Subcutaneous adipose tissue (tissue), 4 donors: ENCODE measurements around the gene ZNF678. TPM values are rescaled to one million over a fixed set of nuclear protein-coding genes. Genes with fewer than 3 reads are reported as not detected.

Source experiments
- total RNA-seq, 4 donors: library from RNA; depleted of rRNA; stranded (reverse); fragments of >200 nt; gene quantifications; one replicate each; pipeline ENCODE4 v1.1.0, GENCODE V29; 2016
- TF ChIP-seq, protein P1 (sequence below): fragments of 450-650 bp; IDR thresholded peaks from one replicate; pipeline ENCODE4 v1.5.1; 2016; ENCODE audit warnings: low read depth, mild to moderate bottlenecking, control low read depth, antibody characterized with exemption, moderate library complexity

ZNF678 gene
- total RNA-seq, 4 donors from 2014 or later, result 5.4 to 14.0 (median 10.6) TPM

DNA sequence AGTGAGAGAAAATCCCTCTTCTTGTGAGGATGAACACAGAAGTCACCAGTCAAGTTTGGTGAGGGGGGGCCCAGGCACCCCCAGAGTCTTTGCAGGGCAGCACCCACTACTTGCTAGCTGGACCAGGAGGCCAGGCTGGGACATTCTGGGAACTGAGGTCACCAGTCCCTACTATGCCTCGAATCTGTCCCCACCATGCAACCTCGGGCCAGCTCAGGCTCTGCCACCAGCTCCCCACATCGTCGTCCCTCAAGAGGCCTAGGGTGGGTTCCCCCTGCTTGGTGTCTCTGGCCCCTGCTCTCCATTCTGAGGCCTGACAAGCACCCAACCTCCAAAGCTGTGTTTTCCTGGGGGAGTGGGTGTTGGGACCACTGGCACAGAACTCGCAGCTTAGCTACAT is 22.2 kb upstream of the ZNF678 start:
- TF ChIP-seq, protein P1, sequence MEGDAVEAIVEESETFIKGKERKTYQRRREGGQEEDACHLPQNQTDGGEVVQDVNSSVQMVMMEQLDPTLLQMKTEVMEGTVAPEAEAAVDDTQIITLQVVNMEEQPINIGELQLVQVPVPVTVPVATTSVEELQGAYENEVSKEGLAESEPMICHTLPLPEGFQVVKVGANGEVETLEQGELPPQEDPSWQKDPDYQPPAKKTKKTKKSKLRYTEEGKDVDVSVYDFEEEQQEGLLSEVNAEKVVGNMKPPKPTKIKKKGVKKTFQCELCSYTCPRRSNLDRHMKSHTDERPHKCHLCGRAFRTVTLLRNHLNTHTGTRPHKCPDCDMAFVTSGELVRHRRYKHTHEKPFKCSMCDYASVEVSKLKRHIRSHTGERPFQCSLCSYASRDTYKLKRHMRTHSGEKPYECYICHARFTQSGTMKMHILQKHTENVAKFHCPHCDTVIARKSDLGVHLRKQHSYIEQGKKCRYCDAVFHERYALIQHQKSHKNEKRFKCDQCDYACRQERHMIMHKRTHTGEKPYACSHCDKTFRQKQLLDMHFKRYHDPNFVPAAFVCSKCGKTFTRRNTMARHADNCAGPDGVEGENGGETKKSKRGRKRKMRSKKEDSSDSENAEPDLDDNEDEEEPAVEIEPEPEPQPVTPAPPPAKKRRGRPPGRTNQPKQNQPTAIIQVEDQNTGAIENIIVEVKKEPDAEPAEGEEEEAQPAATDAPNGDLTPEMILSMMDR, result no peak

DNA sequence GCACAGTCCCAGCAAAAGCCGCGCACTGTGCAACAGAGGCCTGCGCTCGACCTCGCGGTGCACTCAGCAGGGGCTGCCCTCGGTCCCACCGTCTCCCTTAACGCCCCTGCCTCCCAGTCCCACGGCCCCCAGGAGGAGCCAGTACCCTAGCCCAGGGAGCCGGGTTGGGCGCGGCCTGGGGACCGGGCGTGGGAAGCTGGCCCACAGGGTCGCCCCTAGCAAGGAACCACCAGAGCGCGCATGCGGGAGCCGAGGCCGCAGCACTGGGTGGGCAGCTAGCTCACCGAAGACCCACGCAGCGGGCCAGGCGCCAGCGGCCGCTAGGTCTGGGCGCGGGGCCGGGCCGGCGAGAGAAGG is 21.6 kb upstream of the ZNF678 start:
- TF ChIP-seq, protein P1, result no peak

DNA sequence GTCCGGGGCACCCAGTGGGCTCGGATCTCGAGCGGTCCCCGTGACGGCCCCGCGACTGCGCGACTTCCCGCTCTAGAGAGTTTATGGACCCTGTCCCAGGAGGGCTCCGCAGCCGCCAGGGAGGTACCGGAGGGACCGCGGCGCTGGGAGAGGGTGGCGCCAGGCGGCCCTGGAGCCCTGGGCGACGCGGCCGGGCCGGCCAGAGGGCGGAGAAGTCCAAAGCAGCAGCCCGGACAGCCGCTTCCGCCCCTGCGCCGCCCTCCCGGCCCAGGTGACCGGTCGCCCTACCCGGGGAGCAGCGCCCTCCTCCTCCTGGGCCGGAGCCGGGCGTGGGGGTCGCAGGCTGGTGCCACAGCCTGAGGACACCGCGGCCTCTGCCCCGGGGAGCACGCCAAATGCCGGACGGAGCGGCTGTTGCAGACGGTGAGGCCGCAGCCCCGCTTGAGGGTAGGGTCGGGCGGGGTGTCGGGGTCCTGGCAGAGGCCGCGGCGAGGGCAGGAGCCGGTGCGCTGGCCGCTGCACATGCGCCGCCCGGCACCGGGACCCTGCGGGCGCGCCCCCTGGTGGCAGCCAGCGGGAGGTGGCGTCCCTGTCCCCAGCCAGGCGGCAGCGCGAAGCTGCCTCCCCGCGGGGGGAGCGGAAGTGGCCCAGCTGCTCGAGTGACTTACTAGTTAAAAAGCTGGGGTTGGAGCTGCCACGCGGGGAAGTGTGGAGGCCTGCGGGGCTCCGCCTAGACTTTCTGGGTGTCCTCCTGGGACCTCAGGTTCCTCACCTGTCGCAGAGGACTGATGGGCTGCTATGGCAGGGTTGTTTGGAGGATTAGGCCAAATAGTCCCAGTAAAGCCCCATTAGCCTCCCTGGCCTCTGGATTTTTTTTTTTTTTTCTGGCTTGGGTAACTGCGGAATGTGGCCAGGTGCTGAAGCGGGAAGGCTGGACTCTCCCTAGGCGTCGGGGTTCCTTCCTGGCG is 20.9 kb upstream of the ZNF678 start:
- TF ChIP-seq, protein P1, result no peak

DNA sequence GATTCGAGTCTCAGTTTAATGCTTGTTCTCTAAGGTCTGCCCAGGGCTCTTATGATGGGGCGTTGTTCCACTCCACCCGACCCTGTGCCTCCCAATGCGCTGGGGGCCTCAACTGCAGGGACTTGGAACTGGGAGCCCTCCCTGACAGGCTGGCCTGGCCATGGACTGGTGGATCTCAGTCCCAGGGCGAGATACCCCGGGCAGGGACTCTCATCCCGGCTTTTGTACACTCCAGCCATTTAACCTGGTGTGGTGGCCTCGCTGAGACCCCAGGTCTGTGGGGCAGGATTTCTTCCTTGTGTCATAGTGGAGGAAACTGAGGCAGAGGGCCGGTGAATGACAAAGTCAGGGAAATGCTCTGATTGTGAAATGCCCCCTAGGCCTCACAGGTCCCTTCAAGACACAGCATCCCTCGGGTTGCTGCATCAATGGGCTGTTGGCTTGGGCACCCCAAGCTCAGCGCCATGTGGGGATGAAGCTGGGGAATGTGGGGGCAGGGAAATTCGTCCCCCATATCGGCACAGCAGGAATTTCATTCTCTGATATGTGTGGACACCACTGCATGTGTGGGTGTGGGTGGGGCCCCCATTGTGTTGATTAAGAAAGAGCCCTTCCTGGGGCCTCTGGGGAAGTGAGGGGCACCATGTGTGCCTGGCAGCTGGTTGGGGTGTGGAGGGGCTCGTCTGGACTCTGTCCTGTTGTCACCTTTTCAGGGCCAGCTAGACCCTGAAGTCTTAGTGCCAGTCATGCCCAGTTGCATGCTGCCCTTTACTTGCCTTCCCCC is 19.9 kb upstream of the ZNF678 start:
- TF ChIP-seq, protein P1, result no peak

DNA sequence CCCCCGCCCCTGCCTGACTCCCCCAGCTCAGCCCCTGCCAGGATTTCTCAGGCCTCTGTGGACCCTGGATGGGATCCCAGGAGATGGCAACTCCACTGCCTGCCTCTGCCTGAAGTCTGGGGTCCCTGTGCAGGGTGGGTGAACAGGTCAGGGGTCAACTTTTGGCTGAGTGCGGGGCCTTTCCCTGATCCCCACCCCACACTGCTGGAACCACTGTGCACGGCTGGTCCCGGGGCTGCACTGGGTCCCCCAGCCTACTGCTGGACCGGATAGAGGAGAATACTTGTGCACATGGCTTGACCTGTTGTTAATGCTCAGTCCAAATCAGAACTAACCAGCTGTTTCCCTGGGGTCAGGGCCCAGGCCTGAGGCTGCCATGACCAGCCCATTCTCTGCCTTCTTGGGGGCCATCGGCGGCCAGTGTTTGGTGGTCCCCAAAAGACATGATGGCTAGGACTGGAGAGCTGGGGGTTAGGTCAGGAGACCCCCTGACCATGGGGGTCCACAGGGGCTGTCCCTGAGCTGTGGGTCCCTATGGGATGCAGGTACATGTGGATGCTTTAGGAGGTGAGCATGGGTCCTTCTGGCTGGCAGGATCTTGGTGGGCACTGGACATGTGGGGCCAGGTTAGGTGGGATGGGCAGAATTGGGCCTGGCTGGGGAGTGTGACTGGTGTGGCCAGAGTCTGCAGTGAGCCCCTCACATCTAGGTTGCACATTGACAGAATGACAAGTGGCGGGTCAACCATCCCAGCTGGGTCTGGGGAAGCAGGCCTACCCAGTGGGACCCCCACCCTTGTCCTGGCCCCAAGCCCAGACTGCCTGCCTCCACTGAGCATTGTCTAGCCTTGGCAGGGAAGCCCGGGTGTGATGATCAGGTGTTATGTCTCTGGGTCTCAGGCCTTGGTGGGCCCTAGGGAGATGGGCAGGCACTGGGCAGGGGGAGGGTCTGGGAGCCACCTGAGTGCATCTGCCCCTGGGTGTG is 19.0 kb upstream of the ZNF678 start:
- TF ChIP-seq, protein P1, result no peak

DNA sequence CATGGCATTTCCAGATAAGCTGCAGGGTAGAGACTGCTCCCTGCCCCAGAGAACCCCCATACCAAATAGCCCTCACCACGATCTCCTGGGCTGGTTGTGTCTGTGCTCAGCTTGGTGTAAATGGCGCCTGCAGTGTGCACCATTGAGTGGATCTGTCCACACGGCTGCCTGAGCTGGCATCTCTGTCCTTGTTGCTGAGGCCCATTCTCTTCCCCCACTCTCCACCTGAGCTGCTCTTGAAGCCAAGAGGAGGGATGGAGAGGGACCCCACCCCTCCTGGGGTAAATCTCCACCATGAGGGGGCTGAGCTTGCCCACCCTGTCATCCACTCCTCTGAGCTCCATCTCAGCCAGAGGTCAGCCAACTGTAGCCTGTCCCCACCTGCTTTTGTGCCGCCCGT is 18.0 kb upstream of the ZNF678 start:
- TF ChIP-seq, protein P1, result no peak
